Keratinocyte (primary cell): ENCODE results near the gene FAM136A. TPM values are rescaled to one million over a fixed set of nuclear protein-coding genes. Genes with fewer than 3 reads are reported as not detected.

ENCODE experiments used
- DNase-seq: peaks from one replicate; pipeline ENCODE4 v3.0.0-alpha.2; 2011; ENCODE audit warnings: low read depth, missing footprints, low spot score
- FAIRE-seq: peaks from 2 replicates; lab custom pipeline; 2011; peaks lifted over from hg19 to GRCh38; lab: Jason Lieb, UNC
- H2AFZ ChIP-seq: 2 replicates; pipeline ENCODE4 v1.6.0; 2012; ENCODE audit warnings: low read length, control low read depth, inconsistent platforms; ENCODE audit not compliant: control insufficient read depth
- H3K27ac ChIP-seq: 2 replicates; pipeline ENCODE4 v1.5.1; 2011; ENCODE audit warnings: low read length; ENCODE audit not compliant: control insufficient read depth, insufficient read depth
- H3K27me3 ChIP-seq: 3 replicates; pipeline ENCODE4 v1.6.0; 2011; ENCODE audit warnings: low read length; ENCODE audit not compliant: control insufficient read depth, insufficient read depth; ENCODE audit errors: extremely low read depth
- H3K36me3 ChIP-seq, 2 experiments: 2 replicates in 1 of 2; 3 replicates in 1 of 2; pipeline ENCODE4 v1.5.1; 2011; ENCODE audit warnings: low read length in 2 of 2, mild to moderate bottlenecking in 1 of 2; ENCODE audit not compliant: control insufficient read depth in 2 of 2, insufficient read depth in 2 of 2; ENCODE audit errors: extremely low read depth in 1 of 2
- H3K4me1 ChIP-seq: 3 replicates; pipeline ENCODE4 v1.5.1; 2011; ENCODE audit warnings: low read length; ENCODE audit not compliant: control insufficient read depth, insufficient read depth; ENCODE audit errors: extremely low read depth
- H3K4me2 ChIP-seq: 3 replicates; pipeline ENCODE4 v1.6.0; 2011; ENCODE audit warnings: low read depth, low read length; ENCODE audit not compliant: control insufficient read depth, insufficient read depth; ENCODE audit errors: extremely low read depth
- H3K4me3 ChIP-seq, 3 experiments: fragments of 200-600 bp in 1 of 3; sonication (generic) in 1 of 3; 2 replicates in 2 of 3; 3 replicates in 1 of 3; pipeline ENCODE4 v1.5.1; 2011 to 2016; ENCODE audit warnings: low read length in 3 of 3, mild to moderate bottlenecking in 3 of 3, control low read depth in 2 of 3, inconsistent platforms in 1 of 3, low read depth in 1 of 3, mixed read lengths in 1 of 3, mixed run types in 1 of 3, moderate library complexity in 1 of 3; ENCODE audit not compliant: control insufficient read depth in 2 of 3, insufficient read depth in 2 of 3; ENCODE audit errors: extremely low read depth in 1 of 3
- H3K79me2 ChIP-seq: 2 replicates; pipeline ENCODE4 v1.6.0; 2012; ENCODE audit warnings: low read length; ENCODE audit not compliant: control insufficient read depth, insufficient read depth
- H3K9ac ChIP-seq: 3 replicates; pipeline ENCODE4 v1.6.0; 2011; ENCODE audit warnings: low read length; ENCODE audit not compliant: control insufficient read depth, insufficient read depth; ENCODE audit errors: extremely low read depth
- H3K9me1 ChIP-seq: 3 replicates; pipeline ENCODE4 v1.6.0; 2011; ENCODE audit warnings: low read length; ENCODE audit not compliant: control insufficient read depth, insufficient read depth; ENCODE audit errors: extremely low read depth
- H3K9me3 ChIP-seq: 2 replicates; pipeline ENCODE4 v1.5.1; 2012; ENCODE audit warnings: low read depth, low read length; ENCODE audit not compliant: control insufficient read depth
- H4K20me1 ChIP-seq: 3 replicates; pipeline ENCODE4 v1.6.0; 2011; ENCODE audit warnings: low read length; ENCODE audit not compliant: control insufficient read depth, insufficient read depth; ENCODE audit errors: extremely low read depth
- CTCF ChIP-seq, 3 experiments: IDR thresholded peaks in 1 of 3; conservative IDR thresholded peaks in 1 of 3; optimal IDR thresholded peaks in 1 of 3; 2 replicates in 2 of 3; 3 replicates in 1 of 3; pipeline versions ENCODE3 to v1.5.1; 2011; ENCODE audit warnings: low read length in 3 of 3, mild to moderate bottlenecking in 3 of 3, moderate library complexity in 2 of 3, control low read depth in 1 of 3, inconsistent platforms in 1 of 3; ENCODE audit not compliant: insufficient read depth in 2 of 3; ENCODE audit errors: extremely low read depth in 1 of 3
- EZH2 ChIP-seq: IDR thresholded peaks from one replicate; pipeline ENCODE4 v1.6.1; 2012; ENCODE audit warnings: inconsistent platforms, mild to moderate bottlenecking, low read length, moderate library complexity
- dilution Hi-C: fragments of 300-500 bp; cut with MboI; formaldehyde crosslinking; loops from one replicate; pipeline ENCODE4 v1.7.0; 2020; ENCODE audit warnings: low sequenced_read_pairs; ENCODE audit not compliant: extremely low pct_ligation_motif_present
- polyA plus RNA-seq, 5 experiments: library from polyadenylated mRNA; depleted of rRNA in 3 of 5; stranded (reverse) in 3 of 5; stranded (forward) in 1 of 5; unstranded in 1 of 5; fragments of >200 nt; gene quantifications; 1 replicate in 1 of 5; 2 replicates in 3 of 5; 3 replicates in 1 of 5; pipeline versions ENCODE4 v1.2.1 to v1.2.3, GENCODE V29; 2011 to 2012; ENCODE audit warnings: missing spikeins in 2 of 5, low read depth in 1 of 5, low replicate concordance in 1 of 5

The FAM136A gene
- polyA plus RNA-seq, 1 donor (not counting 4 experiments of a cell fraction or from before 2014, with no cell fraction given), result 35.8 TPM

DNA sequence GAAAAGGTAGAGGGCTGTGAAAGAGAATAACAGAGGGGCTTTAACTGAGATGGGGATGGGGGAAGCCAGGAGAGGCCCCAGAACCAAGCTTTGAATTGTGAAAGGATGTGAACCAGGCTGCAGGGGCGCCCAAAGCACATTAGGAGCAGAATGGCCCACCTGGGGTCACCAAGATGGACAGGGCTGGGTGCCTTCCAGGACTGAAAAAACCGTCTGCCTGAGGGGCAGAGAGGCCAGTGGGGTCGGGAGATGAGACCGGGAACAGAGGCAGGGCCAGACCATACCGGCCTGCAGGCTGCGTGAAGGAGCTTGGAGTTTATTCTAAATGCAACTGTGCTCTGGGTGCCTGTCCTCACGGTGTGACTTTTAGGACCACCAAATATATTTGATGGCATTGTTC, 29.1 kb upstream of the FAM136A start:
- Histone ChIP-seq H3K4me1 (peaks cover 17% of the 10 kb centered on the region), H3K4me3 (no peak overlapping the region), H3K9me3 (no peaks in the 10 kb centered on the region), H3K36me3 (no peaks in the 10 kb centered on the region), H3K27ac (no peak overlapping the region), H3K79me2 (no peaks in the 10 kb centered on the region), H2AFZ (no peak overlapping the region), H3K9me1 (no peaks in the 10 kb centered on the region), H3K4me2 (no peak overlapping the region), H3K9ac (no peak overlapping the region), H3K27me3 (no peaks in the 10 kb centered on the region), H4K20me1 (no peaks in the 10 kb centered on the region)
- dilution Hi-C loops, result no loop called here
- FAIRE-seq (no peak), DNase-seq (no peak)
- TF ChIP-seq EZH2, result no peak
- TF ChIP-seq CTCF (optimal IDR thresholded peaks at IDR 0.05 in 1 of 3, IDR thresholded peaks at IDR 0.05 in 1 of 3, conservative IDR thresholded peaks at IDR 0.05 in 1 of 3; ENCODE audit: extremely low read depth in 1 of 3, insufficient read depth in 2 of 3, low read length in 3 of 3), result no peak

- no peak overlapping the region for H3K4me2 ChIP-seq
- no peaks in the 10 kb centered on the region for H3K9me3 ChIP-seq
- no peaks in the 10 kb centered on the region for H3K9me1 ChIP-seq
- FAIRE-seq (no peak), DNase-seq (no peak)
- no peak overlapping the region for H3K27ac ChIP-seq
- H3K4me3 ChIP-seq, result no peak overlapping the region
- H3K36me3 ChIP-seq, result no peaks in the 10 kb centered on the region
- peaks cover 17% of the 10 kb centered on the region for H3K4me1 ChIP-seq
- H3K27me3 ChIP-seq, result no peaks in the 10 kb centered on the region
- dilution Hi-C loops, result no loop called here
- no peaks in the 10 kb centered on the region for H3K79me2 ChIP-seq
- TF ChIP-seq EZH2, result no peak
- no peak for TF ChIP-seq CTCF (optimal IDR thresholded peaks at IDR 0.05 in 1 of 3, IDR thresholded peaks at IDR 0.05 in 1 of 3, conservative IDR thresholded peaks at IDR 0.05 in 1 of 3; ENCODE audit: extremely low read depth in 1 of 3, insufficient read depth in 2 of 3, low read length in 3 of 3)
- no peak overlapping the region for H3K9ac ChIP-seq
- H4K20me1 ChIP-seq, result no peaks in the 10 kb centered on the region
- no peak overlapping the region for H2AFZ ChIP-seq
Observed at GRCh38 chr2:70330476-70330875, 28.6 kb upstream of the FAM136A start.
